Heart right ventricle (tissue), 16 donors: Measurements from ENCODE around the gene PAK1. TPM values are rescaled to one million over a fixed set of nuclear protein-coding genes. Genes with fewer than 3 reads are reported as not detected.

Experiments
- ATAC-seq, 8 donors: fragments of 200-7000 bp; cut with Tn5 transposase; one replicate each; pipeline ENCODE4 v1.9.1; 2020; ENCODE audit warnings: mild to moderate bottlenecking in 8 of 8, moderate library complexity in 8 of 8, moderate number of reproducible peaks in 1 of 8
- DNase-seq, 2 donors: peaks; one replicate each; pipeline ENCODE4 v3.0.0-alpha.2; 2020
- H3K27ac ChIP-seq, 10 donors: fragments of 200-600 bp; sonication (generic) in 2 of 10; one replicate each; pipeline versions ENCODE4 v1.5.0 to v1.8.0; 2020 to 2022; ENCODE audit warnings: mild to moderate bottlenecking in 3 of 10
- H3K27me3 ChIP-seq, 7 donors: fragments of 200-600 bp; one replicate each; pipeline ENCODE4 v1.8.0; 2021 to 2022; ENCODE audit warnings: mild to moderate bottlenecking in 2 of 7
- H3K36me3 ChIP-seq, 9 donors: fragments of 200-600 bp; sonication (generic) in 1 of 9; one replicate each; pipeline versions ENCODE4 v1.5.0 to v1.8.0; 2020 to 2022; ENCODE audit warnings: mild to moderate bottlenecking in 2 of 9
- H3K4me1 ChIP-seq, 9 donors: fragments of 200-600 bp; sonication (generic) in 1 of 9; one replicate each; pipeline versions ENCODE4 v1.5.0 to v1.8.0; 2020 to 2022; ENCODE audit warnings: mild to moderate bottlenecking in 4 of 9
- H3K4me3 ChIP-seq, 10 donors: fragments of 200-600 bp; sonication (generic) in 2 of 10; one replicate each; pipeline versions ENCODE4 v1.5.0 to v1.8.0; 2020 to 2022; ENCODE audit warnings: mild to moderate bottlenecking in 7 of 10, moderate library complexity in 2 of 10
- H3K9me3 ChIP-seq, 11 donors: fragments of 200-600 bp in 10 of 11; sonication (generic) in 2 of 11; one replicate each; pipeline versions ENCODE4 v1.5.0 to v1.8.0; 2013 to 2022; ENCODE audit warnings: mild to moderate bottlenecking in 2 of 11, control low read depth in 1 of 11, moderate library complexity in 1 of 11
- CTCF ChIP-seq, 9 donors: fragments of 200-600 bp; sonication (generic) in 2 of 9; IDR thresholded peaks; one replicate each; pipeline versions ENCODE4 v1.5.0 to v1.8.0; 2021 to 2022; ENCODE audit warnings: antibody characterized with exemption in 9 of 9, mild to moderate bottlenecking in 5 of 9, moderate library complexity in 1 of 9
- WGBS, 2 donors: extraction: QIAGEN DNeasy Blood & Tissue Kit; methylation state at CpG; one replicate each; pipeline ENCODE4 v1.1.7; 2013; ENCODE audit warnings: inconsistent platforms in 1 of 2; 5-methylcytosine and 5-hydroxymethylcytosine counted together
- intact Hi-C, 10 donors: fragments of 100-400 bp; cut with DNase I; formaldehyde crosslinking; loops; one replicate each; pipeline versions ENCODE4 v1.11.1 to v1.14.2; 2022
- polyA plus RNA-seq, 2 donors: library from polyadenylated mRNA; stranded (reverse); fragments of 200-250 nt; gene quantifications; one replicate each; pipeline ENCODE4 v1.2.3, GENCODE V29; 2013
- total RNA-seq, 10 donors: library from RNA; stranded (reverse); fragmentation: NEBNext Ultra II Directional in 3 of 10; extraction: Animal tissue kit (Norgen Biotek cat#: 25700) in 3 of 10; gene quantifications; one replicate each; pipeline versions ENCODE4 v1.2.1 to v1.2.4, GENCODE V29; 2021 to 2023
- donor health status: Arrhythmogenic right ventricular cardiomyopathy.
- donor health status: ischemic (EF 13 %, LVEDD 7.1; RV severe dilation, severe dysfunction).
- donor health status: healthy with polysubstance abuse.
- donor health status: DM: no; HTN: yes; CAD: no.
- donor health status: DM: no; HTN: no; CAD: no.
- donor health status: ischemic (EF 25% LVEDD 6.9; RV normal size, moderate dysfunction).
- donor health status: ischemic (EF 25% LVEDD 5.7; RV mildly dilated, moderate dysfunction).
- donor health status: healthy.
- donor health status: DM: yes; HTN: yes; CAD: no.
- donor health status: Ischemic cardiomyopathy.
- donor health status: ischemic (EF 35%, LVEDD 5.7; RV mildly dilated, moderate dysfunction).
- donor health status: nonischemic (EF 11% LVEDD 7.7; RV severe dilation, severe dysfunction).
- donor health status: DM: yes; HTN: yes; CAD: no.
- donor health status: PGD.
- donor health status: ischemic (EF 29% LVEDD 5.4; RV normal size, mild dysfunction).
- donor health status: nonischemic (EF 23%, LVEDD 6.1; RV moderate dilation, normal function).

Gene PAK1
- total and polyA plus RNA-seq, 12 donors, result 2.4 to 17.7 (median 6.8) TPM

- Histone ChIP-seq H3K27ac (no peak overlapping the region), H3K4me3 (no peak overlapping the region), H3K27me3 (no peaks in the 10 kb centered on the region), H3K36me3 (peaks cover 0 to 59% (median 0%) of the 10 kb centered on the region in 9 donors), H3K9me3 (peaks cover 0 to 13% (median 0%) of the 10 kb centered on the region in 11 donors), H3K4me1 (no peaks in the 10 kb centered on the region)
- no peak for TF ChIP-seq CTCF (IDR thresholded peaks at IDR 0.05)
- intact Hi-C loops, result no loop called here
- no peak for DNase-seq
- 86 to 93% methylated on average over 2 to 3 of the region's 3 CpGs for WGBS, 2 donors
- ATAC-seq, result no peak
These were observed 141.6 kb downstream of the PAK1 start for GRCh38 chr11:77332259-77332658.

- H3K27me3 ChIP-seq, result no peaks in the 10 kb centered on the region
- no peak for TF ChIP-seq CTCF (IDR thresholded peaks at IDR 0.05)
- intact Hi-C loops, result no loop called here
- H3K27ac ChIP-seq, result no peak overlapping the region
- H3K4me1 ChIP-seq, result peaks cover 0 to 11% (median 0%) of the 10 kb centered on the region in 9 donors
- H3K36me3 ChIP-seq, result peaks cover 0 to 45% (median 0%) of the 10 kb centered on the region in 9 donors
- 76 to 89% methylated on average over 1 of the region's 1 CpG for WGBS, 2 donors
- H3K4me3 ChIP-seq, result no peak overlapping the region
- no peak for DNase-seq
- peaks cover 0 to 6% (median 0%) of the 10 kb centered on the region in 11 donors for H3K9me3 ChIP-seq
- no peak for ATAC-seq
These were observed 148.7 kb downstream of the PAK1 start for GRCh38 chr11:77325159-77325558.

GRCh38 chr11:77324508-77324907, 149.4 kb downstream of the PAK1 start:
- intact Hi-C loops, result no loop called here
- no peak for DNase-seq
- Histone ChIP-seq H3K36me3 (peaks cover 0 to 45% (median 0%) of the 10 kb centered on the region in 9 donors), H3K4me1 (peaks cover 0 to 11% (median 0%) of the 10 kb centered on the region in 9 donors), H3K4me3 (no peak overlapping the region), H3K27ac (no peak overlapping the region), H3K27me3 (no peaks in the 10 kb centered on the region), H3K9me3 (peaks cover 0 to 6% (median 0%) of the 10 kb centered on the region in 11 donors)
- ATAC-seq, result no peak
- TF ChIP-seq CTCF (IDR thresholded peaks at IDR 0.05), result no peak

GRCh38 chr11:77322926-77323590, 150.8 kb downstream of the PAK1 start:
- DNase-seq (no peak), ATAC-seq (no peak)
- no peak for TF ChIP-seq CTCF (IDR thresholded peaks at IDR 0.05)
- peaks cover 0 to 11% (median 0%) of the 10 kb centered on the region in 9 donors for H3K4me1 ChIP-seq
- peaks cover 0 to 6% (median 0%) of the 10 kb centered on the region in 11 donors for H3K9me3 ChIP-seq
- WGBS, 2 donors, result 81 to 82% methylated on average over 2 of the region's 2 CpGs
- intact Hi-C loops, result no loop called here
- no peak overlapping the region for H3K4me3 ChIP-seq
- H3K36me3 ChIP-seq, result peaks cover 0 to 45% (median 0%) of the 10 kb centered on the region in 9 donors
- H3K27me3 ChIP-seq, result no peaks in the 10 kb centered on the region
- H3K27ac ChIP-seq, result no peak overlapping the region
